NCI-H345 treated with DMSO at 0.1 percent for 48 hours (cell line): Measurements from ENCODE around the gene OR6Y1.

ENCODE experiments used
- DNase-seq: peaks from one replicate; lab custom pipeline; 2025; ENCODE audit not compliant: unreplicated experiment; lab: John Stamatoyannopoulos, UW

Gene OR6Y1, protein sequence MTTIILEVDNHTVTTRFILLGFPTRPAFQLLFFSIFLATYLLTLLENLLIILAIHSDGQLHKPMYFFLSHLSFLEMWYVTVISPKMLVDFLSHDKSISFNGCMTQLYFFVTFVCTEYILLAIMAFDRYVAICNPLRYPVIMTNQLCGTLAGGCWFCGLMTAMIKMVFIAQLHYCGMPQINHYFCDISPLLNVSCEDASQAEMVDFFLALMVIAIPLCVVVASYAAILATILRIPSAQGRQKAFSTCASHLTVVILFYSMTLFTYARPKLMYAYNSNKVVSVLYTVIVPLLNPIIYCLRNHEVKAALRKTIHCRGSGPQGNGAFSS

DNA sequence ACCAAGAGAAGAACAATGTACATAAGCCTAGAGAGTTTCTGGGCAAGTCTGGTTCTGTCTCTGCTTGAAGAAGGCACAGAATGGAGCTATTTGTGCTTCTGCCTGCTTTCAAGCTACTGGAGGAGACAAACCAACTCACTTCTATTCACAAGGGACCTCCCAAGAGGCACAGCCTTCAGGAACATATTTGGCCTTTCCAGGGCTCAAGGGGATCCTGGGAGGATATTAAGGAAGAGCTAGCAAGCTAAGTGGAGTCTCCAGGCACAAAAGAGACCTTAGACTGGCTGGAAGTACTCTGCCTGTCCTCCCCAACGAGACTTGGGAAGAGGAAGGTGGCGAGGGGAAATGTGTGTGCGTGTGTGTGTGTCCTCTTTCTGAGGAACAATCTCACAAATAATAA is at the start of gene OR6Y1:
OR6Y1 (minus strand) TSS at position 54 of the 400 bp plus-strand sequence. CDS start 6,300 bp downstream, outside the sequence.
- no peak for DNase-seq

- no peak for DNase-seq
Measured at GRCh38 chr1:158600735-158601134, 46.5 kb upstream of the OR6Y1 start.

DNA sequence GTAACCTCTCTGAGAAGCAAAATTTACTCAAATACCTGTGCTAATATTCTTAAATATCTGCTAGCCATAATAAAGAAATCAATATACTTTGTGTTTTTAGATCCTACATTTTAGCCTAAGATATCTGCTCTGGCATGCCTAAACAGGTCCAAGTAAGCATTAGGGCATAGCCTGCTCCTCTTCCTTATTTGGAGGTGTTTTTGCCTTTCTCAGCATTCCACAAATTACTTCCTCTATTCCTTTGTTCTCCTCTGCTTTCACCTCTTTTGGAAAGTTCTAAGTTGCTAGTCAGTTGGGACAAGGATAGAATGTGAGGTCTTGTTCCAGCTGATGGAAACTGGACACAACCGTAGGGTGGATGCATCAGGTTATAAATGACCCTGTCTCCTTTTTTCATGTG is 32.7 kb upstream of the OR6Y1 start:
- DNase-seq: no peak

DNA sequence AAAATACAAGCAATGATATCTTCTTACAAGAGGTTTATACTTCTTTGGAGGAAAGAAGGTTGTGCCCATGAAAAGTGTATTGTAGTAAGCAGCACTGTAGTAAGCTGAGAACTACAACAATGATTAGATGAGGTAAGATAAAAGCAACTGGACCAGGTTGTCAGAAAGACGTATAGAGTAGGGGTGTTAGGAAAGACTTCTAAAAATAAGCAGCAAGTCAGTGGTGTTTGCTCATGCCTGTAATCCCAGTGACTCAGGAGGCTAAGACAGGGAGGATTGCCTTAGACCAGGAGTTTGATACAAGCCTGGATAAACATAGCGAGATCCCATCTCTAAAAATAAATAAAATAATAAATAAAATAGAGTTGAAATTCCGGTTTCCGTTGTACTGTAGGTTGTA is 29.8 kb upstream of the OR6Y1 start:
- DNase-seq: no peak

GRCh38 chr1:158579733-158580132 is 25.5 kb upstream of the OR6Y1 start, which contains the start of gene OR10X1:
Gene OR10X1, minus strand, starts transcription at chr1:158579899. Its CDS starts 0 bp downstream, at chr1:158579899.
- no peak for DNase-seq

DNA sequence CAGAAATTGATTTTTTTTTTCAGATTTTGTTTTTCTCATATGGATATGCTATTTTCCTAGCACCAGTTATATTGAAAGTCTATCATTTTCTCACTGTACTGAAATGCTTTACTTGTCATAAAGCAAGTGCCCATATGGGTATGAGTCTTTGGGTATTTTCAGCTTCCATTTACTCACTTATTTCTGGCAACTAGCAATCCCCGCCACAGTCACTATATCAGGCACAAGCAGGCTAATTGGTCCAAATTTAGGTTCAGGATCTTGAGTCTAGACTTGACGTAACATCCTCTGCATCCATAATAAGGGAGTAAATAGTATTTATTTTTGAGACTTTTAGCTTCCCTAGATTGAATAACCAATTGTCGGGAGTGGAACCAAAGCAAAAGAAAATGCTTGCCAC is 23.4 kb upstream of the OR6Y1 start:
- no peak for DNase-seq

DNA sequence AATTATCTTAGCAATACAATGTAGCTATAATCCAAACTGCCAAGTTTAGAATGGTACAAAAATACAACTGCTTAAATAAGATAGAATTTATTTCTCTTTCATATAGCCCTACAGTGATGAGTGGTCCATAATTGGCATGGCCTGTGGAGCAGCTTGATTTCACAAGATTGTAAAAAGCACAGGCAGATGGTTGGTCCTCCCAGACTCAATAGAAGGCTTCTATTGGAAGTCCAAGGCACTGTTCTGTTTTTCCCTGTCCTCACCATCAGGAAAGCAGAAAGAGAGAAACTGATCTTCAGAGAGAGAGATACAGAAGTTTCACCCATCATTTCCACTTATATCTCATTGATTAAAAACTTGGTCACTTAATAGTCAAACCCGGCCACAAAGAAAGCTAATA is 18.0 kb upstream of the OR6Y1 start:
- no peak for DNase-seq

- DNase-seq: no peak
Measured at GRCh38 chr1:158570480-158570879, 16.3 kb upstream of the OR6Y1 start, which contains the start of gene OR6P1. Gene OR6P1, minus strand, starts transcription at chr1:158570580. Its CDS starts 6,976 bp downstream, at chr1:158563604.

- DNase-seq: no peak
Measured at GRCh38 chr1:158564608-158565007, 10.4 kb upstream of the OR6Y1 start.

- DNase-seq: no peak
Measured at GRCh38 chr1:158563853-158564252, 9.6 kb upstream of the OR6Y1 start.

DNA sequence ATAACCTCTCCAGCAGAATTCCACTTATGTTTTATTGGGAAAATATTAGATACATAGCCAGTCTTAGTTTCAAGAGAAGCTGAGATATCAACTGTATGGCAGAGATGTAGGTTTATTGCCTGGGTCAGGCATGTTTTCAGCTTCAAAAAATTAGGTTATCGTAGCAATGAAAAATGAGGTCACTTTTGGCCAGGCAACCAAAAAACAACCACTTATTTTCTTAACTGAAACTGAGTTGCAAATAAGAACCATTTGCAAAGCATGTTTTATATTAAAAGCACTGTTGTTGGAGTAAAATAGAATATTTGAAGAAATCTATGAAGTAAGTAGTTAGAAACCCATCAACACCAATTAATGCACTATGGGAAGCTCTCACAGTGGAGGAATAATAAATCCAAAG is 5.5 kb upstream of the OR6Y1 start:
- DNase-seq: no peak

- no peak for DNase-seq
Measured at GRCh38 chr1:158552296-158552695, 1.9 kb downstream of the OR6Y1 start.

DNA sequence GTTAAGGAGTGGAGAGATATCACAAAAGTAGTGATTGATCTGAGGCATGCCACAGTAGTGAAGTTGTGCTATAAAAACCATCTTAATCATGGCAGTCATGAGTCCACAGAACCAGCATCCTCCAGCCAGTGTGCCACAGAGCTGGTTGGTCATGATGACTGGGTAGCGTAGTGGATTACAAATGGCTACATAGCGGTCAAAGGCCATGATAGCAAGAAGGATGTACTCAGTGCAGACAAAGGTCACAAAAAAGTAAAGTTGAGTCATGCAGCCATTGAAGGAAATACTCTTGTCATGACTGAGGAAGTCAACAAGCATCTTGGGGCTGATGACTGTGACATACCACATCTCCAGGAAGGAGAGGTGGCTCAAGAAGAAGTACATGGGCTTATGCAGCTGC is 6.7 kb downstream of the OR6Y1 start:
- no peak for DNase-seq

DNA sequence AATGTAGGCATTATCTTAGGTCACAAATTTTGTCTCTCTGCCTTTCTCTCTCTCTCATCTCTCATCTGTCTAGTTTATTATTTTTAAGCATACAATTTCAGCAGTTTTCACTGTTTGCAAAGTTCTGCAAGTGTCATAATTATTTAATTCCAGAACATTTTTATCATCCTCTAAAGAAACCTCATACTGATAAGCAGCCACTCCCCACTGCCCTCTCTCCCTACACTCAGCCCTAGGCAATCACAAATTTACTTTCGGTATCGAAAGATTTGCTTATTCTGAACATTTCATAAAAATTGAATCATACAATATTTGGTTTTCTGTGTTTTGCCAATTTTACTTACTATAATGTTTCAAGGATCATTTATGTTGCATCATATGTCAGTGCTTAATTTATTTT is 16.6 kb downstream of the OR6Y1 start:
- DNase-seq: no peak

- DNase-seq: no peak
Measured at GRCh38 chr1:158534496-158534895, 19.7 kb downstream of the OR6Y1 start.

GRCh38 chr1:158527190-158527815 is 26.9 kb downstream of the OR6Y1 start:
- DNase-seq: no peak

- no peak for DNase-seq
Measured at GRCh38 chr1:158521666-158522058, 32.5 kb downstream of the OR6Y1 start.

GRCh38 chr1:158520955-158521665 is 33.1 kb downstream of the OR6Y1 start:
- DNase-seq: no peak

DNA sequence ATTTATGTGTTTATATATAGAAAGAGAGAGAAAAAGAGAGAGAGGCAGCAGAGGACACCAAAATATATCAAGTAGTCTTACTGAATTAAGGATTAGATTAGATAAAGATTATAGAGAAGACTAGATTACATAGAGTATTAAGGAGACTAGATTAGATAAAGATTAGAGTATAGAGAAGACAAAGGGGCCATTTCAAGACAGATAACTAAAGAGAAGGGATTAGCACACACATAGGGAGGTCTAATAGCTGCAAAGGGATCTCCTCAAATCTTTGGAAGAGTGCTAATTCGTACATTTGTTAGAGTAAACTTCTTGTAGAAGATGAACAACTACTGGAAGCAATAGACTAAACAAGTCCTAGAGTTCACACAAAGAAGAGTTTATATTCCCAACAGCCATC is 34.2 kb downstream of the OR6Y1 start:
- DNase-seq: no peak

DNA sequence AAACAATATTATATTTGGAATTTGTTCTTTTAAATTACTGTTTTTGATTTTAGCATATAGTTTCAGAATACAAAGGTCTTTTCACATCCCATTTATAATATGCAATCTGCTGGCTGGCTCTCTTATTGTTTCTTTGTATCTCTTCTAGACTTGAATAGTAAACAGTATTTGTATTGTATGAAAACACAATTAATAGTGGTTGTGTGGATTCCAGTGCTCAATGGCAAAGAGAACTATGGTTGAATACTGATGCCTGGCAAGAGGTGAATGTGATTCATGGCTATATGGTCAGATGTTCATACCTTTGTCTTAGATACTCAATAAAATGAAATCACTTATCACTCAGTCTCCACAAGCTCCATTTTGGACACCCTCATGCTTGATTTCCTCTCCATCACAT is 37.2 kb downstream of the OR6Y1 start:
- no peak for DNase-seq

DNA sequence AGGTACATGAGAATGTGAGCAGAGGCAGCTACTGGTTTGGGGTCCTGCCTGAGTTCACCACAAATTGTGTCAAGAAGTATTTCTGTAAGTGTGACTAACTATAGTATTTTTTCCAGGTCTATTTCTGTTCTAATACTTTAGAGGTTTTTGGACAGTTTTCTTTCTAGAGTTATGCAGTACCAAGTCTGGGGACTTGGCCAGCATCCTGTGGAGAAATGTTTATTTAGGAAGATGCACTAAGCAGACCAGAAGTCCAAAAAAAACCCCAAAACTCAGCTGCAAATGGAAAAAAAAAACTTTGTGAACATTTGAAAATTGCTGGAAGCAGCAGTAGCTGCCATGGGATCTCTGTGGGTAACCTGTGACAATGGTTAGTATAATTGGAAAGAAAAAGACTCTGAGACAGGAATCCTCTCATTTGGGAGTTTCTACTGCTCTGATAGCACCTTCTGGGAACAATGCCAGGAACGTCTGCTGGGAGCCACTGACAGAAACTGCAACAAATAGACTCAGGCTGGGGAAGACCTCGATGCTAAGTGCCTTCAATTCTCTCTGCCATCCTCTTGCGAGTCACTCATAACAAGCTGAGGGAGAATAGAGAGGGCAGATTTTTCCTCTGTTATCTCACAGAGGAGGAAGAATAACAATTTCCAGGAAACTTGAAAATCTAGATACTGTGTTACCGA is 44.6 kb downstream of the OR6Y1 start:
- no peak for DNase-seq
